HFF-Myc (cell line): ENCODE data around the gene CTPS2.
"Not testable (repeated sequence)": the region's sequence is repeated elsewhere in the genome, so short reads cannot be mapped to it uniquely, and the experiment has no call there.

Source experiments
- DNase-seq: peaks from one replicate; pipeline ENCODE4 v3.0.0-alpha.2; 2011; ENCODE audit warnings: low read depth; ENCODE audit errors: extremely low read depth
- H3K4me3 ChIP-seq: replicated peaks from 2 replicates; pipeline ENCODE4 v1.5.1; 2011; ENCODE audit warnings: low read depth, mild to moderate bottlenecking, control low read depth, low read length
- CTCF ChIP-seq: IDR thresholded peaks from 2 replicates; pipeline ENCODE4 v1.5.1; 2012; ENCODE audit warnings: mild to moderate bottlenecking, low read depth, low read length, control low read depth; ENCODE audit errors: missing control alignments

The CTPS2 gene

GRCh38 chrX:16712548-16713155 lies at the start of gene CTPS2:
TSS of gene CTPS2 (minus strand) at chrX:16712669. CDS start at chrX:16702902, 9,767 bp downstream.
- peak within 1 kb of the TSS; percentile 57 for H3K4me3 ChIP-seq
- TF ChIP-seq CTCF: no peak
- DNase-seq: peak; percentile 11

GRCh38 chrX:16761500-16761899 lies 49.0 kb upstream of the CTPS2 start:
- not testable (repeated sequence) for H3K4me3 ChIP-seq, DNase-seq

GRCh38 chrX:16756724-16757123 lies 44.3 kb upstream of the CTPS2 start:
- H3K4me3 ChIP-seq: no peak overlapping the region
- no peak for TF ChIP-seq CTCF
- DNase-seq: no peak

GRCh38 chrX:16754019-16754418 lies 41.5 kb upstream of the CTPS2 start:
- DNase-seq: no peak
- no peak for TF ChIP-seq CTCF
- no peak overlapping the region for H3K4me3 ChIP-seq

- H3K4me3 ChIP-seq: no peak overlapping the region
- DNase-seq: no peak
- no peak for TF ChIP-seq CTCF
Observed at GRCh38 chrX:16750136-16750535, 37.7 kb upstream of the CTPS2 start.

- no peak for DNase-seq
- no peak overlapping the region for H3K4me3 ChIP-seq
- TF ChIP-seq CTCF: no peak
Observed at GRCh38 chrX:16748425-16748824, 36.0 kb upstream of the CTPS2 start.

- TF ChIP-seq CTCF: no peak
- DNase-seq: no peak
Observed at GRCh38 chrX:16745659-16746058, 33.2 kb upstream of the CTPS2 start.

More at GRCh38 chrX:16745659-16746058, 33.2 kb upstream of the CTPS2 start:
- H3K4me3 ChIP-seq: no peak overlapping the region
